ENCODE measurements around the gene RGS9. TPM values are rescaled to one million over a fixed set of nuclear protein-coding genes. Genes with fewer than 3 reads are reported as not detected.

Gene RGS9
- total RNA-seq = 0.19 and 0.56 TPM in 2 replicates

GRCh38 chr17:65137021-65137939 lies at the start of gene RGS9:
RGS9 (plus strand) TSS chr17:65137370; CDS start chr17:65137541, 171 bp downstream.

Other genes starting within 250 kb of the RGS9 start
- gene LRRC37A3, start 217.9 kb upstream of the RGS9 start, total RNA-seq = 2.5 and 10.7 TPM in 2 replicates
- gene GNA13, start 80.6 kb upstream of the RGS9 start, total RNA-seq = 49.8 and 52.7 TPM in 2 replicates

Measured in regular cardiac myocyte (primary cell).